HCT116 (cell line): Measurements from ENCODE around the gene SC5D.

Source experiments
- POLR2A ChIP-seq: IDR thresholded peaks from 2 replicates; pipeline ENCODE4 v1.7.0; 2011; ENCODE audit warnings: borderline replicate concordance; ENCODE audit not compliant: insufficient read depth, insufficient read length; ENCODE audit errors: extremely low read depth
- POLR2AphosphoS5 ChIP-seq: IDR thresholded peaks from 2 replicates; pipeline ENCODE4 v1.6.1; 2011; ENCODE audit warnings: mild to moderate bottlenecking, low read depth, low read length, moderate library complexity
- SRF ChIP-seq: IDR thresholded peaks from 2 replicates; pipeline ENCODE4 v1.6.1; 2012; ENCODE audit warnings: low read depth
- YY1 ChIP-seq: IDR thresholded peaks from 2 replicates; pipeline ENCODE4 v1.6.1; 2011; ENCODE audit warnings: low read length, low read depth, moderate library complexity, mild to moderate bottlenecking; ENCODE audit not compliant: insufficient replicate concordance; ENCODE audit errors: extremely low read depth
- ZFX ChIP-seq: fragments of 450-650 bp; IDR thresholded peaks from 2 replicates; pipeline ENCODE4 v1.6.1; 2017
- TF ChIP-seq, protein P1 (sequence below): IDR thresholded peaks from 2 replicates; pipeline ENCODE4 v1.6.1; 2012
- TF ChIP-seq, protein P2 (sequence below), 3 experiments: fragments of 200-600 bp in 1 of 3; sonication (generic) in 1 of 3; IDR thresholded peaks in 2 of 3; conservative IDR thresholded peaks in 1 of 3; 2 replicates each; pipeline ENCODE4 v1.5.1; 2012 to 2017; ENCODE audit warnings: low read depth in 2 of 3, low read length in 2 of 3, antibody characterized with exemption in 1 of 3, borderline replicate concordance in 1 of 3, control low read depth in 1 of 3, mild to moderate bottlenecking in 1 of 3, mixed read lengths in 1 of 3, mixed run types in 1 of 3, moderate library complexity in 1 of 3; ENCODE audit not compliant: insufficient read depth in 1 of 3
- TF ChIP-seq, protein P3 (sequence below): IDR thresholded peaks from 2 replicates; pipeline ENCODE4 v1.6.1; 2012; ENCODE audit warnings: low read depth

DNA sequence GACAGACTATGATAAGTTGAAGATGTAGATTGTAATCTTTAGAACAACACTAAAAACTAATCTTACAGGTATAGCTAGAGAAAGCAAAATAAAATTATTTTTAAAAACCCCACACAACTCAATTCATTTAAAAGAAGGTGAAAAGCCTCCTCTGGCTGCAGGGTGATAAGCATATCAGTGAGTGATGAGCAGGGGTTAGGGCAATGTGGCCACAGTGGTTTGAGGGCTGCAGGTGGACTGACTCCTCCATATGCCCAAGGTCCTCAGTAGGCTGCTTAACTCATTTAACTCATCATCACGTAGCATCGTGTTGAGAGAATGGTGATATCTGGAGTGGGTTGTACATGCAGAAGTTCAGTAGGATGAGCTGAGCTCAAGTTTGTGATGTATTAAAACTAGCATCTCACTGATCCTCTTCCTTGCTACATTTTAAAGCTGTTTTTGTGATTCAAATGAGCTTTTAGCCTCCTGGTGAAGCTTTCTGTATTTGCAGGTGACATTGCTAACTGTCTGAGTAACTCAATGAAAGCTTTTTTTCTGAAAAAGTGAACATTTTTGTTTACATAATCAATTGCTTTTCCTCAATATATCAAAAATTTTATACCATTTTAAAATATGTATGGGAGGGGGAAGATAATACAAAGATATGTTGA is 37.0 kb upstream of the SC5D start:
- TF ChIP-seq SRF = no peak
- TF ChIP-seq POLR2AphosphoS5 = no peak
- TF ChIP-seq POLR2A = no peak
- TF ChIP-seq, protein P1, sequence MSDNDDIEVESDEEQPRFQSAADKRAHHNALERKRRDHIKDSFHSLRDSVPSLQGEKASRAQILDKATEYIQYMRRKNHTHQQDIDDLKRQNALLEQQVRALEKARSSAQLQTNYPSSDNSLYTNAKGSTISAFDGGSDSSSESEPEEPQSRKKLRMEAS = no peak
- TF ChIP-seq YY1 = no peak
- TF ChIP-seq ZFX = no peak
- TF ChIP-seq, protein P2, sequence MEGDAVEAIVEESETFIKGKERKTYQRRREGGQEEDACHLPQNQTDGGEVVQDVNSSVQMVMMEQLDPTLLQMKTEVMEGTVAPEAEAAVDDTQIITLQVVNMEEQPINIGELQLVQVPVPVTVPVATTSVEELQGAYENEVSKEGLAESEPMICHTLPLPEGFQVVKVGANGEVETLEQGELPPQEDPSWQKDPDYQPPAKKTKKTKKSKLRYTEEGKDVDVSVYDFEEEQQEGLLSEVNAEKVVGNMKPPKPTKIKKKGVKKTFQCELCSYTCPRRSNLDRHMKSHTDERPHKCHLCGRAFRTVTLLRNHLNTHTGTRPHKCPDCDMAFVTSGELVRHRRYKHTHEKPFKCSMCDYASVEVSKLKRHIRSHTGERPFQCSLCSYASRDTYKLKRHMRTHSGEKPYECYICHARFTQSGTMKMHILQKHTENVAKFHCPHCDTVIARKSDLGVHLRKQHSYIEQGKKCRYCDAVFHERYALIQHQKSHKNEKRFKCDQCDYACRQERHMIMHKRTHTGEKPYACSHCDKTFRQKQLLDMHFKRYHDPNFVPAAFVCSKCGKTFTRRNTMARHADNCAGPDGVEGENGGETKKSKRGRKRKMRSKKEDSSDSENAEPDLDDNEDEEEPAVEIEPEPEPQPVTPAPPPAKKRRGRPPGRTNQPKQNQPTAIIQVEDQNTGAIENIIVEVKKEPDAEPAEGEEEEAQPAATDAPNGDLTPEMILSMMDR (IDR thresholded peaks at IDR 0.05 in 2 of 3, conservative IDR thresholded peaks at IDR 0.05 in 1 of 3; ENCODE audit: borderline replicate concordance in 1 of 3, insufficient read depth in 1 of 3, low read depth in 2 of 3, low read length in 2 of 3) = no peak
- TF ChIP-seq, protein P3, sequence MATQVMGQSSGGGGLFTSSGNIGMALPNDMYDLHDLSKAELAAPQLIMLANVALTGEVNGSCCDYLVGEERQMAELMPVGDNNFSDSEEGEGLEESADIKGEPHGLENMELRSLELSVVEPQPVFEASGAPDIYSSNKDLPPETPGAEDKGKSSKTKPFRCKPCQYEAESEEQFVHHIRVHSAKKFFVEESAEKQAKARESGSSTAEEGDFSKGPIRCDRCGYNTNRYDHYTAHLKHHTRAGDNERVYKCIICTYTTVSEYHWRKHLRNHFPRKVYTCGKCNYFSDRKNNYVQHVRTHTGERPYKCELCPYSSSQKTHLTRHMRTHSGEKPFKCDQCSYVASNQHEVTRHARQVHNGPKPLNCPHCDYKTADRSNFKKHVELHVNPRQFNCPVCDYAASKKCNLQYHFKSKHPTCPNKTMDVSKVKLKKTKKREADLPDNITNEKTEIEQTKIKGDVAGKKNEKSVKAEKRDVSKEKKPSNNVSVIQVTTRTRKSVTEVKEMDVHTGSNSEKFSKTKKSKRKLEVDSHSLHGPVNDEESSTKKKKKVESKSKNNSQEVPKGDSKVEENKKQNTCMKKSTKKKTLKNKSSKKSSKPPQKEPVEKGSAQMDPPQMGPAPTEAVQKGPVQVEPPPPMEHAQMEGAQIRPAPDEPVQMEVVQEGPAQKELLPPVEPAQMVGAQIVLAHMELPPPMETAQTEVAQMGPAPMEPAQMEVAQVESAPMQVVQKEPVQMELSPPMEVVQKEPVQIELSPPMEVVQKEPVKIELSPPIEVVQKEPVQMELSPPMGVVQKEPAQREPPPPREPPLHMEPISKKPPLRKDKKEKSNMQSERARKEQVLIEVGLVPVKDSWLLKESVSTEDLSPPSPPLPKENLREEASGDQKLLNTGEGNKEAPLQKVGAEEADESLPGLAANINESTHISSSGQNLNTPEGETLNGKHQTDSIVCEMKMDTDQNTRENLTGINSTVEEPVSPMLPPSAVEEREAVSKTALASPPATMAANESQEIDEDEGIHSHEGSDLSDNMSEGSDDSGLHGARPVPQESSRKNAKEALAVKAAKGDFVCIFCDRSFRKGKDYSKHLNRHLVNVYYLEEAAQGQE = no peak
